Measurements from ENCODE around the gene FGF4. TPM values are rescaled to one million over a fixed set of nuclear protein-coding genes. Genes with fewer than 3 reads are reported as not detected.

The FGF4 gene
- total RNA-seq, 4 donors from 2014 or later: not detected

GRCh38 chr11:69810289-69811118 lies 35.4 kb upstream of the FGF4 start:
- no peak overlapping the region for H3K27ac ChIP-seq (replicated peaks in 1 of 4)
- H3K4me1 ChIP-seq: no peaks in the 10 kb centered on the region
- TF ChIP-seq EP300 (IDR thresholded peaks at IDR 0.05) (no peak), CTCF (IDR thresholded peaks at IDR 0.05) (no peak), POLR2A (IDR thresholded peaks at IDR 0.05; ENCODE audit: low read depth) (no peak), POLR2AphosphoS5 (IDR thresholded peaks at IDR 0.05) (no peak)
- H3K36me3 ChIP-seq: no peaks in the 10 kb centered on the region
- no peaks in the 10 kb centered on the region for H3K9me3 ChIP-seq
- no peak for DNase-seq (ENCODE audit: extremely low spot score)
- H3K4me3 ChIP-seq: no peak overlapping the region
- WGBS: 88% methylated on average over 8 of the region's 39 CpGs
- peaks cover 0 to 74% (median 0%) of the 10 kb centered on the region in 4 donors for H3K27me3 ChIP-seq
- intact Hi-C loops (cut with DNase I): no loop called here

- H3K4me3 ChIP-seq: no peak overlapping the region
- H3K36me3 ChIP-seq: no peaks in the 10 kb centered on the region
- WGBS: 10% methylated on average over 2 of the region's 7 CpGs
- DNase-seq (ENCODE audit: extremely low spot score): no peak
- TF ChIP-seq EP300 (IDR thresholded peaks at IDR 0.05) (no peak), POLR2A (IDR thresholded peaks at IDR 0.05; ENCODE audit: low read depth) (no peak), POLR2AphosphoS5 (IDR thresholded peaks at IDR 0.05) (no peak), CTCF (IDR thresholded peaks at IDR 0.05) (no peak)
- intact Hi-C loops (cut with DNase I): no loop called here
- H3K9me3 ChIP-seq: no peaks in the 10 kb centered on the region
- no peak overlapping the region for H3K27ac ChIP-seq (replicated peaks in 1 of 4)
- H3K27me3 ChIP-seq: peaks cover 0 to 57% (median 0%) of the 10 kb centered on the region in 4 donors
- peaks cover 0 to 7% (median 0%) of the 10 kb centered on the region in 4 donors for H3K4me1 ChIP-seq
These were observed 33.5 kb upstream of the FGF4 start for GRCh38 chr11:69808667-69809086.

GRCh38 chr11:69807106-69807815 lies 32.1 kb upstream of the FGF4 start:
- TF ChIP-seq POLR2A (IDR thresholded peaks at IDR 0.05; ENCODE audit: low read depth): no peak
- no peak for TF ChIP-seq POLR2AphosphoS5 (IDR thresholded peaks at IDR 0.05)
- intact Hi-C loops (cut with DNase I): no loop called here
- Histone ChIP-seq H3K27ac (replicated peaks in 1 of 4) (no peak overlapping the region), H3K36me3 (no peaks in the 10 kb centered on the region), H3K4me1 (peaks cover 0 to 7% (median 0%) of the 10 kb centered on the region in 4 donors), H3K27me3 (peaks cover 0 to 44% (median 0%) of the 10 kb centered on the region in 4 donors), H3K4me3 (no peak overlapping the region), H3K9me3 (no peaks in the 10 kb centered on the region)
- DNase-seq (ENCODE audit: extremely low spot score): no peak
- 95% methylated on average over 9 of the region's 9 CpGs for WGBS

GRCh38 chr11:69804769-69805508 lies 29.8 kb upstream of the FGF4 start:
- no peak overlapping the region for H3K4me3 ChIP-seq
- H3K9me3 ChIP-seq: peaks cover 0 to 1% (median 0%) of the 10 kb centered on the region in 4 donors
- no peak for DNase-seq (ENCODE audit: extremely low spot score)
- WGBS: 53% methylated on average over 5 of the region's 19 CpGs
- intact Hi-C loops (cut with DNase I): no loop called here
- TF ChIP-seq CTCF (IDR thresholded peaks at IDR 0.05) (no peak), EP300 (IDR thresholded peaks at IDR 0.05) (no peak), POLR2A (IDR thresholded peaks at IDR 0.05; ENCODE audit: low read depth) (no peak), POLR2AphosphoS5 (IDR thresholded peaks at IDR 0.05) (no peak)
- no peaks in the 10 kb centered on the region for H3K36me3 ChIP-seq
- H3K27ac ChIP-seq (replicated peaks in 1 of 4): no peak overlapping the region
- peaks cover 0 to 7% (median 0%) of the 10 kb centered on the region in 4 donors for H3K4me1 ChIP-seq
- peaks cover 0 to 40% (median 0%) of the 10 kb centered on the region in 4 donors for H3K27me3 ChIP-seq

Measured in esophagus muscularis mucosa (tissue), 4 donors.